Gastrocnemius medialis (tissue), 4 donors: Measurements from ENCODE around the gene TNNI3K.

Source experiments
- POLR2A ChIP-seq, 2 donors: fragments of 450-650 bp; IDR thresholded peaks; one replicate each; pipeline ENCODE4 v1.6.1; 2017; ENCODE audit warnings: antibody characterized with exemption in 2 of 2, mild to moderate bottlenecking in 2 of 2, moderate library complexity in 2 of 2
- TF ChIP-seq, protein P1 (sequence below), 5 experiments: fragments of 450-650 bp in 3 of 5; fragments of 200-600 bp in 2 of 5; sonication (generic) in 2 of 5; IDR thresholded peaks in 4 of 5; conservative IDR thresholded peaks in 1 of 5; 1 replicate in 4 of 5; 2 replicates in 1 of 5; pipeline ENCODE4 v1.5.1; 2016 to 2019; ENCODE audit warnings: antibody characterized with exemption in 5 of 5, mild to moderate bottlenecking in 3 of 5, moderate library complexity in 3 of 5

DNA sequence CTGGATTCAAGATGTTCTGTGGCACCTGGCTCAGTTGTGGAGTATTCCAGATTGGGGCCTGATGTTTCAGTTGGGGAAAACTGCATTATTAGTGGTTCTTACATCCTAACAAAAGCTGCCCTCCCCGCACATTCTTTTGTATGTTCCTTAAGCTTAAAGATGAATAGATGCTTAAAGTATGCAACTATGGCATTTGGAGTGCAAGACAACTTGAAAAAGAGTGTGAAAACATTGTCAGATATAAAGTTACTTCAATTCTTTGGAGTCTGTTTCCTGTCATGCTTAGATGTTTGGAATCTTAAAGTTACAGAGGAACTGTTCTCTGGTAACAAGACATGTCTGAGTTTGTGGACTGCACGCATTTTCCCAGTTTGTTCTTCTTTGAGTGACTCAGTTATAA, 29.9 kb upstream of the TNNI3K start:
- TF ChIP-seq, protein P1, sequence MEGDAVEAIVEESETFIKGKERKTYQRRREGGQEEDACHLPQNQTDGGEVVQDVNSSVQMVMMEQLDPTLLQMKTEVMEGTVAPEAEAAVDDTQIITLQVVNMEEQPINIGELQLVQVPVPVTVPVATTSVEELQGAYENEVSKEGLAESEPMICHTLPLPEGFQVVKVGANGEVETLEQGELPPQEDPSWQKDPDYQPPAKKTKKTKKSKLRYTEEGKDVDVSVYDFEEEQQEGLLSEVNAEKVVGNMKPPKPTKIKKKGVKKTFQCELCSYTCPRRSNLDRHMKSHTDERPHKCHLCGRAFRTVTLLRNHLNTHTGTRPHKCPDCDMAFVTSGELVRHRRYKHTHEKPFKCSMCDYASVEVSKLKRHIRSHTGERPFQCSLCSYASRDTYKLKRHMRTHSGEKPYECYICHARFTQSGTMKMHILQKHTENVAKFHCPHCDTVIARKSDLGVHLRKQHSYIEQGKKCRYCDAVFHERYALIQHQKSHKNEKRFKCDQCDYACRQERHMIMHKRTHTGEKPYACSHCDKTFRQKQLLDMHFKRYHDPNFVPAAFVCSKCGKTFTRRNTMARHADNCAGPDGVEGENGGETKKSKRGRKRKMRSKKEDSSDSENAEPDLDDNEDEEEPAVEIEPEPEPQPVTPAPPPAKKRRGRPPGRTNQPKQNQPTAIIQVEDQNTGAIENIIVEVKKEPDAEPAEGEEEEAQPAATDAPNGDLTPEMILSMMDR (IDR thresholded peaks at IDR 0.05 in 4 of 5, conservative IDR thresholded peaks at IDR 0.05 in 1 of 5) = no peak
- TF ChIP-seq POLR2A (IDR thresholded peaks at IDR 0.05) = no peak
